HEK293 (cell line): ENCODE results near the gene OR6A2.

Experiments used
- CTCF ChIA-PET: fragments of 350-600 bp; formaldehyde crosslinking; extraction: SDS; loops from one replicate; lab custom pipeline; 2021; ENCODE audit warnings: antibody characterized with exemption; lab: Yijun Ruan, JAX
- POLR2A ChIA-PET: fragments of 300-600 bp; formaldehyde crosslinking; extraction: SDS; loops from one replicate; lab custom pipeline; 2020; ENCODE audit warnings: antibody characterized with exemption, inconsistent platforms; lab: Yijun Ruan, JAX
- H3K27ac ChIP-seq: fragments of 200-500 bp; sonication (Bioruptor generic); 2 replicates; pipeline ENCODE4 v1.5.1; 2014; ENCODE audit warnings: low read depth, low read length, control low read depth, inconsistent platforms; ENCODE audit errors: extremely low read depth
- H3K36me3 ChIP-seq, 2 experiments: fragments of 200-500 bp in 1 of 2; sonication (Bioruptor generic) in 1 of 2; 1 replicate in 1 of 2; 2 replicates in 1 of 2; pipeline ENCODE4 v1.5.1; 2014 to 2017; ENCODE audit warnings: inconsistent platforms in 2 of 2, low read length in 2 of 2; ENCODE audit not compliant: control insufficient read depth in 2 of 2, insufficient read depth in 1 of 2
- H3K4me1 ChIP-seq: fragments of 200-500 bp; sonication (Bioruptor generic); 2 replicates; pipeline ENCODE4 v1.5.1; 2014; ENCODE audit warnings: mild to moderate bottlenecking, low read length, inconsistent platforms; ENCODE audit not compliant: control insufficient read depth, insufficient read depth
- H3K4me3 ChIP-seq: 2 replicates; pipeline ENCODE4 v1.5.1; 2011; ENCODE audit warnings: low read depth, mild to moderate bottlenecking, control low read depth, low read length, moderate library complexity
- H3K9me3 ChIP-seq: fragments of 200-500 bp; sonication (Bioruptor generic); 2 replicates; pipeline ENCODE4 v1.5.1; 2014; ENCODE audit warnings: low read depth, low read length, inconsistent platforms; ENCODE audit not compliant: control insufficient read depth, insufficient read depth
- GLIS2 ChIP-seq: fragments of 450-650 bp; formaldehyde crosslinking; IDR thresholded peaks from 2 replicates; pipeline ENCODE4 v1.5.1; 2016; ENCODE audit warnings: missing biosample characterization, missing genetic modification characterization
- MYNN ChIP-seq: fragments of 450-650 bp; formaldehyde crosslinking; IDR thresholded peaks from 2 replicates; pipeline ENCODE4 v1.5.1; 2016; ENCODE audit warnings: missing biosample characterization, missing genetic modification characterization, borderline replicate concordance
- OVOL3 ChIP-seq: fragments of 450-650 bp; formaldehyde crosslinking; IDR thresholded peaks from 2 replicates; pipeline ENCODE4 v1.5.1; 2016; ENCODE audit warnings: missing biosample characterization, missing genetic modification characterization
- SP2 ChIP-seq: fragments of 450-650 bp; formaldehyde crosslinking; IDR thresholded peaks from 2 replicates; pipeline ENCODE4 v1.5.1; 2016; ENCODE audit warnings: missing biosample characterization, missing genetic modification characterization
- SP7 ChIP-seq: fragments of 450-650 bp; formaldehyde crosslinking; IDR thresholded peaks from 2 replicates; pipeline ENCODE4 v1.5.1; 2016; ENCODE audit warnings: missing biosample characterization, missing genetic modification characterization
- TRIM28 ChIP-seq: IDR thresholded peaks from 2 replicates; pipeline ENCODE4 v1.6.1; 2011; ENCODE audit warnings: low read length, control low read depth, borderline replicate concordance
- YY2 ChIP-seq: fragments of 450-650 bp; formaldehyde crosslinking; IDR thresholded peaks from 2 replicates; pipeline ENCODE4 v1.5.1; 2016; ENCODE audit warnings: missing biosample characterization, missing genetic modification characterization
- ZBTB48 ChIP-seq: fragments of 450-650 bp; formaldehyde crosslinking; IDR thresholded peaks from 2 replicates; pipeline ENCODE4 v1.5.1; 2016; ENCODE audit warnings: missing biosample characterization, missing genetic modification characterization
- ZFHX2 ChIP-seq: fragments of 450-650 bp; formaldehyde crosslinking; conservative IDR thresholded peaks from 2 replicates; pipeline ENCODE4 v1.5.1; 2016; ENCODE audit warnings: missing biosample characterization, missing genetic modification characterization
- ZNF121 ChIP-seq: fragments of 450-650 bp; formaldehyde crosslinking; IDR thresholded peaks from 2 replicates; pipeline ENCODE4 v1.5.1; 2016; ENCODE audit warnings: missing biosample characterization, missing genetic modification characterization
- ZNF155 ChIP-seq: fragments of 450-650 bp; formaldehyde crosslinking; IDR thresholded peaks from 2 replicates; pipeline ENCODE4 v1.5.1; 2016; ENCODE audit warnings: missing biosample characterization, missing genetic modification characterization
- ZNF169 ChIP-seq: fragments of 450-650 bp; formaldehyde crosslinking; IDR thresholded peaks from 2 replicates; pipeline ENCODE4 v1.5.1; 2016; ENCODE audit warnings: missing biosample characterization, missing genetic modification characterization
- ZNF2 ChIP-seq: fragments of 450-650 bp; formaldehyde crosslinking; IDR thresholded peaks from 2 replicates; pipeline ENCODE4 v1.5.1; 2016; ENCODE audit warnings: missing biosample characterization, missing genetic modification characterization
- ZNF48 ChIP-seq: fragments of 450-650 bp; formaldehyde crosslinking; IDR thresholded peaks from 2 replicates; pipeline ENCODE4 v1.5.1; 2016; ENCODE audit warnings: missing biosample characterization, missing genetic modification characterization
- ZNF558 ChIP-seq: fragments of 450-650 bp; formaldehyde crosslinking; IDR thresholded peaks from 2 replicates; pipeline ENCODE4 v1.5.1; 2016; ENCODE audit warnings: missing biosample characterization, missing genetic modification characterization
- ZNF610 ChIP-seq: fragments of 450-650 bp; formaldehyde crosslinking; IDR thresholded peaks from 2 replicates; pipeline ENCODE4 v1.5.1; 2016; ENCODE audit warnings: missing biosample characterization, missing genetic modification characterization, borderline replicate concordance
- ZNF830 ChIP-seq: fragments of 450-650 bp; IDR thresholded peaks from 2 replicates; pipeline ENCODE4 v1.5.0; 2018; ENCODE audit warnings: missing biosample characterization, missing genetic modification characterization, low read depth, mild to moderate bottlenecking, moderate library complexity
- TF ChIP-seq, protein P1 (sequence below): fragments of 450-650 bp; formaldehyde crosslinking; IDR thresholded peaks from 2 replicates; pipeline ENCODE4 v1.5.1; 2016; ENCODE audit warnings: missing biosample characterization, missing genetic modification characterization
- TF ChIP-seq, protein P2 (sequence below): fragments of 450-650 bp; IDR thresholded peaks from 2 replicates; pipeline ENCODE4 v1.5.1; 2018; ENCODE audit warnings: missing biosample characterization, missing genetic modification characterization
- TF ChIP-seq, protein P3 (sequence below): fragments of 450-650 bp; formaldehyde crosslinking; IDR thresholded peaks from 2 replicates; pipeline ENCODE4 v1.5.1; 2016; ENCODE audit warnings: missing biosample characterization, missing genetic modification characterization, low read depth
- TF ChIP-seq, protein P4 (sequence below): fragments of 450-650 bp; formaldehyde crosslinking; IDR thresholded peaks from 2 replicates; pipeline ENCODE4 v1.5.1; 2016; ENCODE audit warnings: missing biosample characterization, missing genetic modification characterization
- TF ChIP-seq, protein P5 (sequence below): fragments of 450-650 bp; formaldehyde crosslinking; IDR thresholded peaks from 2 replicates; pipeline ENCODE4 v1.5.1; 2016; ENCODE audit warnings: missing biosample characterization, missing genetic modification characterization
- TF ChIP-seq, protein P6 (sequence below): fragments of 450-650 bp; formaldehyde crosslinking; IDR thresholded peaks from 2 replicates; pipeline ENCODE4 v1.5.1; 2016; ENCODE audit warnings: missing biosample characterization, missing genetic modification characterization

The OR6A2 gene

DNA sequence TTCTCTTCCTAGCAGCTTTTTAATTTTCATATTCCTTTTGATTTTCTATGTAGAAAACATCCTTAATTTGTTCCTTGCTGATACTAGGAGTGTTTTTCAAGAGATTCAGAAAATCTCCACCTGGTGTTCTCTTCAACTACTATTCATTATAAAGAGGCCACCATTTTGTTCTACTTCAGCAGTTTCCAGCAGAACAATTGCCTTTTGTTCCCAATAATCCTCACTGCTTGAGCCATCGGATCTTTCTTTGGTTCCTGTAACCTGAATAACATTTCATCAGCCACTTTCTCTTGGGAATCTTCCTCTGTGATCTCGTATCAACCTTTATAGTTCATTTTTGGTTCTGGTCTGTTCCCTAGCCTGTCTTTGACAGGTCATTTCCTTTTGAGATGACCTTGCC, 44.2 kb upstream of the OR6A2 start:
- no peak overlapping the region for H3K4me3 ChIP-seq
- POLR2A ChIA-PET: no interaction called here
- H3K9me3 ChIP-seq: no peaks in the 10 kb centered on the region
- CTCF ChIA-PET: interaction anchor here (0.6 kb wide), 1 partner anchor 93 kb away, joined by 3 read pairs; no protein-coding TSS in a partner anchor
- H3K4me1 ChIP-seq: no peaks in the 10 kb centered on the region
- TF ChIP-seq OVOL3 (no peak), SP7 (no peak), ZNF2 (tag by site-specific recombination) (no peak), ZNF830 (no peak), GLIS2 (tag by site-specific recombination) (no peak), ZNF155 (tag by site-specific recombination) (no peak), ZNF610 (no peak), ZBTB48 (tag by site-specific recombination) (no peak), ZNF169 (no peak), ZNF48 (tag by site-specific recombination) (no peak), MYNN (no peak)
- TF ChIP-seq, protein P1, sequence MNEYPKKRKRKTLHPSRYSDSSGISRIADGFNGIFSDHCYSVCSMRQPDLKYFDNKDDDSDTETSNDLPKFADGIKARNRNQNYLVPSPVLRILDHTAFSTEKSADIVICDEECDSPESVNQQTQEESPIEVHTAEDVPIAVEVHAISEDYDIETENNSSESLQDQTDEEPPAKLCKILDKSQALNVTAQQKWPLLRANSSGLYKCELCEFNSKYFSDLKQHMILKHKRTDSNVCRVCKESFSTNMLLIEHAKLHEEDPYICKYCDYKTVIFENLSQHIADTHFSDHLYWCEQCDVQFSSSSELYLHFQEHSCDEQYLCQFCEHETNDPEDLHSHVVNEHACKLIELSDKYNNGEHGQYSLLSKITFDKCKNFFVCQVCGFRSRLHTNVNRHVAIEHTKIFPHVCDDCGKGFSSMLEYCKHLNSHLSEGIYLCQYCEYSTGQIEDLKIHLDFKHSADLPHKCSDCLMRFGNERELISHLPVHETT: no peak
- TF ChIP-seq, protein P2, sequence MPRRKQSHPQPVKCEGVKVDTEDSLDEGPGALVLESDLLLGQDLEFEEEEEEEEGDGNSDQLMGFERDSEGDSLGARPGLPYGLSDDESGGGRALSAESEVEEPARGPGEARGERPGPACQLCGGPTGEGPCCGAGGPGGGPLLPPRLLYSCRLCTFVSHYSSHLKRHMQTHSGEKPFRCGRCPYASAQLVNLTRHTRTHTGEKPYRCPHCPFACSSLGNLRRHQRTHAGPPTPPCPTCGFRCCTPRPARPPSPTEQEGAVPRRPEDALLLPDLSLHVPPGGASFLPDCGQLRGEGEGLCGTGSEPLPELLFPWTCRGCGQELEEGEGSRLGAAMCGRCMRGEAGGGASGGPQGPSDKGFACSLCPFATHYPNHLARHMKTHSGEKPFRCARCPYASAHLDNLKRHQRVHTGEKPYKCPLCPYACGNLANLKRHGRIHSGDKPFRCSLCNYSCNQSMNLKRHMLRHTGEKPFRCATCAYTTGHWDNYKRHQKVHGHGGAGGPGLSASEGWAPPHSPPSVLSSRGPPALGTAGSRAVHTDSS (tag by site-specific recombination): no peak
- TF ChIP-seq, protein P3, sequence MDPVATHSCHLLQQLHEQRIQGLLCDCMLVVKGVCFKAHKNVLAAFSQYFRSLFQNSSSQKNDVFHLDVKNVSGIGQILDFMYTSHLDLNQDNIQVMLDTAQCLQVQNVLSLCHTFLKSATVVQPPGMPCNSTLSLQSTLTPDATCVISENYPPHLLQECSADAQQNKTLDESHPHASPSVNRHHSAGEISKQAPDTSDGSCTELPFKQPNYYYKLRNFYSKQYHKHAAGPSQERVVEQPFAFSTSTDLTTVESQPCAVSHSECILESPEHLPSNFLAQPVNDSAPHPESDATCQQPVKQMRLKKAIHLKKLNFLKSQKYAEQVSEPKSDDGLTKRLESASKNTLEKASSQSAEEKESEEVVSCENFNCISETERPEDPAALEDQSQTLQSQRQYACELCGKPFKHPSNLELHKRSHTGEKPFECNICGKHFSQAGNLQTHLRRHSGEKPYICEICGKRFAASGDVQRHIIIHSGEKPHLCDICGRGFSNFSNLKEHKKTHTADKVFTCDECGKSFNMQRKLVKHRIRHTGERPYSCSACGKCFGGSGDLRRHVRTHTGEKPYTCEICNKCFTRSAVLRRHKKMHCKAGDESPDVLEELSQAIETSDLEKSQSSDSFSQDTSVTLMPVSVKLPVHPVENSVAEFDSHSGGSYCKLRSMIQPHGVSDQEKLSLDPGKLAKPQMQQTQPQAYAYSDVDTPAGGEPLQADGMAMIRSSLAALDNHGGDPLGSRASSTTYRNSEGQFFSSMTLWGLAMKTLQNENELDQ (tag by site-specific recombination): no peak
- TF ChIP-seq, protein P4, sequence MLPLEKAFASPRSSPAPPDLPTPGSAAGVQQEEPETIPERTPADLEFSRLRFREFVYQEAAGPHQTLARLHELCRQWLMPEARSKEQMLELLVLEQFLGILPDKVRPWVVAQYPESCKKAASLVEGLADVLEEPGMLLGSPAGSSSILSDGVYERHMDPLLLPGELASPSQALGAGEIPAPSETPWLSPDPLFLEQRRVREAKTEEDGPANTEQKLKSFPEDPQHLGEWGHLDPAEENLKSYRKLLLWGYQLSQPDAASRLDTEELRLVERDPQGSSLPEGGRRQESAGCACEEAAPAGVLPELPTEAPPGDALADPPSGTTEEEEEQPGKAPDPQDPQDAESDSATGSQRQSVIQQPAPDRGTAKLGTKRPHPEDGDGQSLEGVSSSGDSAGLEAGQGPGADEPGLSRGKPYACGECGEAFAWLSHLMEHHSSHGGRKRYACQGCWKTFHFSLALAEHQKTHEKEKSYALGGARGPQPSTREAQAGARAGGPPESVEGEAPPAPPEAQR (tag by site-specific recombination): no peak
- H3K27ac ChIP-seq: no peak overlapping the region
- H3K36me3 ChIP-seq: no peaks in the 10 kb centered on the region

DNA sequence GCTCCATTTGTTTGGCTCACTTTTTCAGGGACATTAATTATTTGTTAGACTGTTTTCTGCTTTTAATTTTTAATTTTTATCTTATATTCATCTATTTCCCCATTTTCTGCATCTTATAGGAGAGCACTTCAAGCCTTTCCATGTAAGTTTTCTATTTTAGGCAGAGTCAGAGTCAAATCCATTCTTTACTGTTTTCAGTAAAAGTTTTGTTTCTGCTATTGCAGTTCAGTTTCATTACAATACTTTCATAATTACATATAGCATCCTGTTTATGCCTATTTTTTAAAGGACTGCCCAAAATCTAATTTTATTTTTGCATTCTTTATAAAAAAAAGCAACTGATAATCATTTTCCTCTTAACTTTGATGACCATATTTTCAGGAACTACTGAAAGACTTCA, 42.2 kb upstream of the OR6A2 start:
- H3K4me1 ChIP-seq: no peaks in the 10 kb centered on the region
- ChIA-PET CTCF (no interaction called here), POLR2A (no interaction called here)
- TF ChIP-seq TRIM28: no peak
- no peaks in the 10 kb centered on the region for H3K9me3 ChIP-seq
- H3K4me3 ChIP-seq: no peak overlapping the region
- H3K27ac ChIP-seq: no peak overlapping the region
- H3K36me3 ChIP-seq: no peaks in the 10 kb centered on the region

DNA sequence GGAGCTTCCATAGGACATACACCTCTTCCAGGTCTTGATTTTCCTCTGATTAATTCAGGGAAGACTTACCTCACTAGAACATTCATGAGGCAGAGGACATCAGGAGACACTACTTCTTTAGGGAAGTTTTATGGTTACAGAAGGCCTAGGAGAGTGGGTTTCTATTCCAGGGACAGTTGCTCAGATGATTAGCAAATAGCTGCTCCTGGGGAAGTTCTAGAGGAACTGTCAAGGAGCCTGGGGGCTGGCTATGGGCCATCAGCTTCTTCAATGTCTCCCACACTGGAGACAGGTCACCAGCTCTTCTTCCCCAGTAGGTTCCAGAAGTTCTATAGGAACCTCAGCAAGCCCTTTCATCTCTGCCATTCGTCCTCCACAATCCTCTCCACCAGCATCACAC, 34.5 kb upstream of the OR6A2 start:
- Histone ChIP-seq H3K4me3 (no peak overlapping the region), H3K27ac (no peak overlapping the region), H3K4me1 (no peaks in the 10 kb centered on the region), H3K36me3 (no peaks in the 10 kb centered on the region), H3K9me3 (no peaks in the 10 kb centered on the region)
- POLR2A ChIA-PET: no interaction called here
- CTCF ChIA-PET: interaction anchor here (1.2 to 1.7 kb wide), 2 partner anchors 22 to 76 kb away, joined by 3 to 9 read pairs; no protein-coding TSS in a partner anchor
- TF ChIP-seq ZNF121: no peak
- TF ChIP-seq, protein P5, sequence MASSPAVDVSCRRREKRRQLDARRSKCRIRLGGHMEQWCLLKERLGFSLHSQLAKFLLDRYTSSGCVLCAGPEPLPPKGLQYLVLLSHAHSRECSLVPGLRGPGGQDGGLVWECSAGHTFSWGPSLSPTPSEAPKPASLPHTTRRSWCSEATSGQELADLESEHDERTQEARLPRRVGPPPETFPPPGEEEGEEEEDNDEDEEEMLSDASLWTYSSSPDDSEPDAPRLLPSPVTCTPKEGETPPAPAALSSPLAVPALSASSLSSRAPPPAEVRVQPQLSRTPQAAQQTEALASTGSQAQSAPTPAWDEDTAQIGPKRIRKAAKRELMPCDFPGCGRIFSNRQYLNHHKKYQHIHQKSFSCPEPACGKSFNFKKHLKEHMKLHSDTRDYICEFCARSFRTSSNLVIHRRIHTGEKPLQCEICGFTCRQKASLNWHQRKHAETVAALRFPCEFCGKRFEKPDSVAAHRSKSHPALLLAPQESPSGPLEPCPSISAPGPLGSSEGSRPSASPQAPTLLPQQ (tag by site-specific recombination): no peak
- TF ChIP-seq, protein P6, sequence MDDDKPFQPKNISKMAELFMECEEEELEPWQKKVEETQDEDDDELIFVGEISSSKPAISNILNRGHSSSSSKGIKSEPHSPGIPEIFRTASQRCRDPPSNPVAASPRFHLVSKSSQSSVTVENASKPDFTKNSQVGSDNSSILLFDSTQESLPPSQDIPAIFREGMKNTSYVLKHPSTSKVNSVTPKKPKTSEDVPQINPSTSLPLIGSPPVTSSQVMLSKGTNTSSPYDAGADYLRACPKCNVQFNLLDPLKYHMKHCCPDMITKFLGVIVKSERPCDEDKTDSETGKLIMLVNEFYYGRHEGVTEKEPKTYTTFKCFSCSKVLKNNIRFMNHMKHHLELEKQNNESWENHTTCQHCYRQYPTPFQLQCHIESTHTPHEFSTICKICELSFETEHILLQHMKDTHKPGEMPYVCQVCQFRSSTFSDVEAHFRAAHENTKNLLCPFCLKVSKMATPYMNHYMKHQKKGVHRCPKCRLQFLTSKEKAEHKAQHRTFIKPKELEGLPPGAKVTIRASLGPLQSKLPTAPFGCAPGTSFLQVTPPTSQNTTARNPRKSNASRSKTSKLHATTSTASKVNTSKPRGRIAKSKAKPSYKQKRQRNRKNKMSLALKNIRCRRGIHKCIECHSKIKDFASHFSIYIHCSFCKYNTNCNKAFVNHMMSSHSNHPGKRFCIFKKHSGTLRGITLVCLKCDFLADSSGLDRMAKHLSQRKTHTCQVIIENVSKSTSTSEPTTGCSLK (tag by site-specific recombination): no peak
- no peak for TF ChIP-seq ZFHX2
- no peak for TF ChIP-seq YY2
- no peak for TF ChIP-seq ZNF558 (tag by site-specific recombination)
- TF ChIP-seq SP2 (tag by site-specific recombination): no peak
